ENCODE results near the gene DEFB124.

- TF ChIP-seq CTCF (IDR thresholded peaks at IDR 0.05) (no peak), POLR2A (IDR thresholded peaks at IDR 0.05) (no peak)
Observed at GRCh38 chr20:31474758-31475427, at the start of gene DEFB124, which contains the start of gene REM1.
